Neural progenitor cell (in vitro differentiated cells): ENCODE results near the gene RNF41.

Source experiments
- EZH2 ChIP-seq: fragments of 200-600 bp; sonication (generic); IDR thresholded peaks from 2 replicates; pipeline ENCODE4 v1.6.1; 2017; ENCODE audit warnings: antibody characterized with exemption, mild to moderate bottlenecking, moderate library complexity
- EZH2phosphoT487 ChIP-seq: fragments of 200-600 bp; sonication (generic); IDR thresholded peaks from 2 replicates; pipeline ENCODE4 v1.6.1; 2017; ENCODE audit warnings: antibody characterized with exemption
- TF ChIP-seq, protein P1 (sequence below): fragments of 200-600 bp; sonication (generic); IDR thresholded peaks from 2 replicates; pipeline ENCODE4 v1.5.1; 2017; ENCODE audit warnings: antibody characterized with exemption, mild to moderate bottlenecking

DNA sequence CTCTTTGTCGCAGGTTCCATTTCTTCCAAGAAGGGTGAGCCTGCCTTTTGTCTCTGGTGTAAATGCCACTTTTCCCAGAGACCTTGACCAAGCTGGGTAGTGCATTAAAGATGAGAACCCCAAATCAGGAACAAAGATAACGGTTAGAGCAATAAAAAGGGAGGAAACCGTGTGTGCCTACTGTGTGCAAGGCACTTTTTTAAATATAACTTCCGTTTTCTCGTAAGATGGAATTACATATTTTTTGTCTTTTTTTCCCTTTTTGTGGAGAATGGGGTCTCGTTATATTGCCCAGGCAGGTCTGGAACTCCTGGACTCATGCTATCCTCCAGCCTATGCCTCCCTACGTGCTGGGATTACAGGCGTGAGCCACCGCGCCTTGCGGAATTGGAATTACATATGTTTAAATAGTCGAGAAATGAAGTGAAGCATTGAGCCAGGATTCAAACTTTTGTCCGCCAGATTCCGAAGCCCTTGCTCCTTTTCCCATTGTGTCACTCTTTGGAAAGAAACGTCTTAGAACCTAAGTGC, 1.9 kb upstream of the RNF41 start:
- TF ChIP-seq, protein P1, sequence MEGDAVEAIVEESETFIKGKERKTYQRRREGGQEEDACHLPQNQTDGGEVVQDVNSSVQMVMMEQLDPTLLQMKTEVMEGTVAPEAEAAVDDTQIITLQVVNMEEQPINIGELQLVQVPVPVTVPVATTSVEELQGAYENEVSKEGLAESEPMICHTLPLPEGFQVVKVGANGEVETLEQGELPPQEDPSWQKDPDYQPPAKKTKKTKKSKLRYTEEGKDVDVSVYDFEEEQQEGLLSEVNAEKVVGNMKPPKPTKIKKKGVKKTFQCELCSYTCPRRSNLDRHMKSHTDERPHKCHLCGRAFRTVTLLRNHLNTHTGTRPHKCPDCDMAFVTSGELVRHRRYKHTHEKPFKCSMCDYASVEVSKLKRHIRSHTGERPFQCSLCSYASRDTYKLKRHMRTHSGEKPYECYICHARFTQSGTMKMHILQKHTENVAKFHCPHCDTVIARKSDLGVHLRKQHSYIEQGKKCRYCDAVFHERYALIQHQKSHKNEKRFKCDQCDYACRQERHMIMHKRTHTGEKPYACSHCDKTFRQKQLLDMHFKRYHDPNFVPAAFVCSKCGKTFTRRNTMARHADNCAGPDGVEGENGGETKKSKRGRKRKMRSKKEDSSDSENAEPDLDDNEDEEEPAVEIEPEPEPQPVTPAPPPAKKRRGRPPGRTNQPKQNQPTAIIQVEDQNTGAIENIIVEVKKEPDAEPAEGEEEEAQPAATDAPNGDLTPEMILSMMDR: no peak
- TF ChIP-seq EZH2phosphoT487 (no peak), EZH2 (no peak)
